Ishikawa (cell line): ENCODE measurements around the gene AP3D1.

Experiments
- CEBPB ChIP-seq: IDR thresholded peaks from 2 replicates; pipeline ENCODE4 v1.6.1; 2012
- CREB1 ChIP-seq: IDR thresholded peaks from 2 replicates; pipeline ENCODE4 v1.6.1; 2012; ENCODE audit warnings: low read depth
- EP300 ChIP-seq: IDR thresholded peaks from 2 replicates; pipeline ENCODE4 v1.6.1; 2012; ENCODE audit warnings: borderline replicate concordance
- NFIC ChIP-seq: IDR thresholded peaks from 2 replicates; pipeline ENCODE4 v1.6.1; 2012
- YY1 ChIP-seq: IDR thresholded peaks from 2 replicates; pipeline ENCODE4 v1.6.1; 2012; ENCODE audit warnings: low read depth
- ZBTB7A ChIP-seq: IDR thresholded peaks from 2 replicates; pipeline ENCODE4 v1.6.1; 2012; ENCODE audit warnings: low read depth

GRCh38 chr19:2194513-2195078 lies 43.2 kb upstream of the AP3D1 start:
- TF ChIP-seq CREB1 (no peak), YY1 (no peak), EP300 (no peak), ZBTB7A (no peak), CEBPB (no peak), NFIC (no peak)
